ENCODE data around the gene ANKRD27.

DNA sequence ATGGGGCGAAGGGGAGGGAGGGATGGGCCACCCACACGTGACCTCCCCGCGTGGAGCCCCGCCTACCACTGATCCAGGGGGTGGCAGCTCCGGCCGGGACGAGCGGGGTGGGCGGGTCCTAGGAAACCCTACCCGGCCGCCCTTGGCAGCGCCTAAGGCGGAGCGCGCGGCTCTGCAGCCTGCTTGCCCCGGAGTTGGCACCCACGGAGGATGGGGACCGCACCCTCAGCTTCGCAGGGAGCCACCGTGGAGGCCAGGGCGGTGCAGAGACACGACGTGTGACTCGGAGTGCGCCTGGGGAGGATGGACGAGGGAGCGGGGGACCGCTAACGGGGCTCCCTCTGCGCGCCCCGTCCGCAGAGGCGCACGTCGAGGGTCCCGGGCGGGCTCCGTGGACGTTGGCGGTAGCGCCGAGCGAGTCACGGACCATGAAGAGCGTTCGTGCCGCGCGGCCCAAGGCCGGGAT, 773 bp upstream of the ANKRD27 start, which contains the start of gene RGS9BP:
- TF ChIP-seq CTCF (IDR thresholded peaks at IDR 0.05): no peak
- no peak for TF ChIP-seq POLR2A (IDR thresholded peaks at IDR 0.05)
